HL-60 (cell line): ENCODE data around the gene SLC2A9.
"Not testable (repeated sequence)": the region's sequence is repeated elsewhere in the genome, so short reads cannot be mapped to it uniquely, and the experiment has no call there.

Experiments used
- CTCF ChIP-seq: IDR thresholded peaks from one replicate; pipeline ENCODE4 v1.5.1; 2011; ENCODE audit warnings: low read length, control low read depth, inconsistent platforms; ENCODE audit not compliant: insufficient read depth
- GABPA ChIP-seq: IDR thresholded peaks from 2 replicates; pipeline ENCODE4 v1.6.1; 2012; ENCODE audit warnings: low read depth

GRCh38 chr4:9981899-9982298 lies 39.4 kb downstream of the SLC2A9 start:
- not testable (repeated sequence) for TF ChIP-seq CTCF, GABPA
